Measurements from ENCODE around the gene DAZL. TPM values are rescaled to one million over a fixed set of nuclear protein-coding genes. Genes with fewer than 3 reads are reported as not detected.

Gene DAZL
- total and polyA plus RNA-seq, 2 donors, result 0.16 to 0.19 TPM

Other genes with a start within 250 kb of the DAZL start
- gene RFTN1, start 91.7 kb downstream of the DAZL start, total RNA-seq, result 87.8 TPM
- gene RFTN1, start 91.7 kb downstream of the DAZL start, polyA plus RNA-seq, result 57.6 TPM

Data from thymus (tissue), 2 donors.